ENCODE measurements around the gene ACRV1.
"Not testable (repeated sequence)": the region's sequence is repeated elsewhere in the genome, so short reads cannot be mapped to it uniquely, and the experiment has no call there.

ACRV1 gene

GRCh38 chr11:125680747-125681146, at the start of gene ACRV1:
ACRV1 (minus strand) TSS chr11:125680847; CDS start chr11:125680780, 67 bp downstream.
- DNase-seq, result no peak

DNA sequence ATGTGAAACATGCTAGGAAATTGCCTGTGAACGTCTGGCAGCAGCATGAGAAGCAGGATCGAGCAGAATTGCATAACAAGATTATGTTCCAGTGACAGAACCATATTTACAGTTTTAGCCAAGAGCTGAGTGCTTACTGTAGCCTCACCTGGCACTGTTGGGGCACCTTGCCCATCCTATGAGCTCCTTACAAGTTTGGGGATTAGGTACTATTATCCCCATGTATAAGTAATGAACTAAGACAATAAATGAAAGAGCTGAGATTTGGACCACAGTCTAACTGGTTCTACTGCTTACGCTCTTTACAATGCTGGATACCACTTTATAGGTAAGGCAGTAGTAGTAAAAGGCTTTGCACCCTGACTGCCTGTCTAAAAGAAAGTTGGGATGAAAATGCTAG, 48.3 kb upstream of the ACRV1 start:
- DNase-seq, result no peak

DNA sequence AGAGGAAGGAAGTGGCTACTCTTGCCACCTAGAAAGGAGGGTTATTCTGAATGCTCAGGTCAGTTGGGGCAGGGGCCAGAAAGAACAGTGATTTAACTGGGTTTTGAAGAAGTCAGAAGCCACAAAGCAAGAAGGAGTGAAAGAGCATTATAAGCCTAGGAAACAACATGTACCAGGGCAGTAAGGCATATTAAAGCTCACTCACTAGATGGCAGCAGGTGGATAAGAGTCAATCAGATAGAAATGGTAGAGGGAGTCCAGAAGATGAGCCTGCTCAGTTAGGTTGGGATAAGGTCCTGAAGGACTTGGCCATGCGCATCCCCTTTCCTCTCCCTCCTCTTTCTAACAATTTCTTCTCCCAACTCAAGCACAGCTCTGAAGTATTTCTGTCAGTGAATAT, 43.5 kb upstream of the ACRV1 start:
- DNase-seq, result no peak

DNA sequence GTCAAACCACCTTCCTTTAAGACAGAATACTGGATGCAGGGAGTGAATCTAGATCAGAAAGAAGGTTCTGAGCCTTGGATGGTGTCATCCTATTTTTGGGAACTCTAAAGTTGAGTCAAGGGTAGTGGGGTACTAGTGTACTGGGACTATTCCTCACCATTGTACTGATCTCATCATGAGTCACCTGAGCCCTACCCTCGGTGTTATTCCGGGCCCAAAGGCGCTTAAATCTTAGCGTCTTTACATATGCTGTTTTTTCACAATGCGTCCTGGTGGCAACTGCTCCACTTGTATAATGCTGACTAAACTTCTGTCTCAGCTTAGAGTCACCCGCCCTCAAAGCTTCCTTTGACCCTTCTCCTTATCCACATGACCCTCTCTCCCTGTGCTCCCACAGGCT, 40.1 kb upstream of the ACRV1 start:
- no peak for DNase-seq

DNA sequence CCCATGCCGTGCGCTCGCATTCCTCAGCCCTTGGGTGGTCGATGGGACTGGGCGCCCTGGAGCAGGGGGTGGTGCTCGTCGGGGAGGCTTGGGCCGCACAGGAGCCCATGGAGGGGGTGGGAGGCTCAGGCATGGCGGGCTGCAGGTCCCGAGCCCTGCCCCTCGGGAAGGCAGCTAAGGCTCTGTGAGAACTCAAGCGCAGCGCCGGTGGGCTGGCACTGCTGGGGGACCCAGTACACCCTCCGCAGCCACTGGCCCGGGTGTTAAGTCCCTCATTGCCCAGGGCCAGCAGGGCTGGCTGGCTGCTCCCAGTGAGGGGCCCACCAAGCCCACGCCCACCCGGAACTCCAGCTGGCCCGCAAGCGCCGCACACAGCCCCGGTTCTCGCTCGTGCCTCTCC, 24.0 kb upstream of the ACRV1 start:
- DNase-seq, result not testable (repeated sequence)

DNA sequence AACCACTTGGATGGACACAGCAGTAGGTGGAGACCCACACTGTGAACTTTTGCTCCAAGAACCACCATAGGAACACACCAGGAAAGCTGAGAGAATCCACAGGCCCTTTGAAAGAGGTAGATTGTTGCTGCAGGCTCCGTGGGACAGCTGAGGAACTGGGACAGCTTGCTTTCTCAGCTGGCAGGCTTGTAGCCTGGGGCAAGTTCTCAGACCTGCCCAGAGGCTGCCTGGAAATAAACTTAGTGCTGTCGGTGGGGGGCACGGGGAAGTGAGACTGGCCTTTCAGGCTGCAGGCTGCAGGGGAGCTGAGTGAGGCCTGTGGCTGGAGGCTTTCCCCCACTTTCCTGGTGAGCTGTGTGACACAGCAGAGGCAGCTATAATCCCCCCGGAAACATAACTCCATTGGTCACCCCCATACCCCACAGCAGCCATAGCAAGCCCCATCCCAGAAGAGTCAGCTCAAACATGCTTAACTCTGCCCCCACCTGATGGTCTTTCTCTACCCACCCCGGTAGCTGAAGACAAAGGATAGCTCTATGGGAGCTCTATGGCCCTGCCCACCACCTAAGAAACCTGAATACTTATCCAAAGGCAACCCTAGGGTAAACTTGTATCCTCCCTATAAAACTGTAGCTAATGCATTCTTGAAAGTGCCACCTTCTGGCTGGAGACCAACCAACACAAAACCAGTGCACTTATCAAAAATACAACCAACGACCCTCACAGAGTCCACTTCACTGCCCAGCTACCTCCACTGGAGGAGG, 21.4 kb upstream of the ACRV1 start:
- no peak for DNase-seq

GRCh38 chr11:125701018-125701610, 20.5 kb upstream of the ACRV1 start:
- DNase-seq, result no peak

- DNase-seq, result no peak
Observed at GRCh38 chr11:125694951-125695350, 14.3 kb upstream of the ACRV1 start.

GRCh38 chr11:125692887-125693286, 12.2 kb upstream of the ACRV1 start:
- no peak for DNase-seq

GRCh38 chr11:125690006-125690405, 9.4 kb upstream of the ACRV1 start:
- no peak for DNase-seq

DNA sequence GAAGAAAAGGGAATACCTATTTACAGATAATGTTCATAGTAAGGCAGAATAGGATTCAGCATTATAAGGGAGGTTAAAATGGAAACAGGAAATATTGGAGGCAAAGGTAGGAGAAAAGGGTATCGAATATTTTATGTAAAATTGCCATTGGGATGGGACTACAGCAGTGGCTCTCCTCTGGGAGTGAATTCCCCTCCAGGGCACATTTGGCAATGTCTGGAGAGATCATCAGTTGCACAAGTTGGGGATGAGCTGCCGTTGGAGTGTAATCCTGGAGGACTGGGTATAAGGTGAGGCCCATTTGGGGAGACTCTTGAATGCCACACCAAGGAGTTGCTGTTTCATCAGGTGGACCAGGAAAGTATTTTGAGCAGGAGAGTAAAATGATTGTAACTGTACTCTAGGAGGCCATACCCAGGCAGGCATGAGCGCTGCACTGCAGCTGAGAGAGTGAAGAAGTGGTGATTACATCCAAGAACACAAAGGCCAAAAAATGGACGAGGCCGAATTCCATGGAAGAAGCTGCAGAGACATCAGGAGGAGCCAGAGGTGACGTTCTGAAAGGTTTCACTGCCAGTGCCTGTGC, 8.7 kb upstream of the ACRV1 start:
- no peak for DNase-seq

DNA sequence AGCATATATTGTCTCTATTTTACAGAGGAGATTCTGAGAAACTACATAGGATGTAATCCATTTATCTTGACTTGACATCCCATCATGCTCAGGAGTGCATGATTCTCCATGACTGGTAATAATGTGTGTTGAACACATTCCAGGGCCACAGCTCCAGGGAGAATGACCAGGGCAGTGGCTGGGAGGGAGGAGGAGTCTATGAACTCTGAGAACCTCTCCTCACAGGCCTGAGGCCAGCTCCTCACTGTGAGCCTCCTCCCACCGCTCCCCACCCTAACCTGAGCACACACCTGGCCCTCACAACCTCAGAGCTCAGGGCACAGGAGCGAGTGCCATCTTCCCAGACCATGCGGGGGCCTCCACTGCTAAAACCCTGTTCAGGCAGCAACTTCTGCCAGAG, 8.0 kb upstream of the ACRV1 start:
- no peak for DNase-seq

DNA sequence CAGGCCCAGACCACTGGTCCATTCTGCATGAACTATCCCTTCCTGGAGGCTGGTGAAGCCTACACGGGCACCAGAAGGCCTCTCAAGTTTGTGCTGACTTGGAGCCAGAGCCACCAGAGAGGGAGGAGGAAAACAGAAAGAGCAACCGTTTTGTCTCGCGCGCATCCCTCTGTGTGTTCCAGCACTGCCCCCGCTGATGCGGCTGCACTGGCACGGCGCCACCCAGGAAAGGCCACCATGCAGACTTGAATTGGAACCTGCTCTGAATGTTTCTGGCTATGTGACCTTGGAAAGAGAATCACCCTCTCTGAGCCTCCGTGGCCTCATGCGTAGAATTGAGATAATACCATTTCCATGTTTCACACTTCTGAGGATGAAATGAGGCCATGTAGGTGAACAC, 7.4 kb upstream of the ACRV1 start:
- DNase-seq, result no peak

DNA sequence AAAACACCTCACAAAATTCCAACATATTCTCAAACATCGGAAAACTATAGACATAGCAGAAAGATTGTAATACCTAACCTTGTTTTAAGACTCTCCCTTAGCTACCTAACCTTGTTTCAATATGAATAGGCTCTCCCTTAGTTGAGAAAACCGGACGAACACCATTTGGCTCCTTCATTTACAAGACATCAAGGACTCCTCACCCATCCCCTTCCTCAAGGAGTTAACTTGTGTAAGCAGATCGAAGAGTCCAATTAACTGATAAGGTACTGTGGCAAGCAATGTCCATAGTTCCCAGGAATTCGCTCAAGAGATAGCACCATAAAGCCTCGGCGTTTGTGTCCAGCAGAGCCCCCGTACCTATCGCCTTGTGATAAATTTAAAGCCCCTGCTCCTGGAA, 4.6 kb upstream of the ACRV1 start:
- no peak for DNase-seq

- no peak for DNase-seq
Observed at GRCh38 chr11:125679837-125680236, 810 bp downstream of the ACRV1 start.

GRCh38 chr11:125679397-125679796, 1.2 kb downstream of the ACRV1 start:
- no peak for DNase-seq

- DNase-seq, result no peak
Observed at GRCh38 chr11:125675196-125675595, 5.5 kb downstream of the ACRV1 start.

- no peak for DNase-seq
Observed at GRCh38 chr11:125674210-125674609, 6.4 kb downstream of the ACRV1 start.

- no peak for DNase-seq
Observed at GRCh38 chr11:125671561-125671960, 9.1 kb downstream of the ACRV1 start.

- DNase-seq, result no peak
Observed at GRCh38 chr11:125670172-125670571, 10.5 kb downstream of the ACRV1 start.

GRCh38 chr11:125667151-125667550, 13.5 kb downstream of the ACRV1 start:
- DNase-seq, result no peak

- DNase-seq, result no peak
Observed at GRCh38 chr11:125663910-125664309, 16.7 kb downstream of the ACRV1 start.

GRCh38 chr11:125662689-125663088, 18.0 kb downstream of the ACRV1 start:
- DNase-seq, result no peak

GRCh38 chr11:125649465-125650166, 31.0 kb downstream of the ACRV1 start:
- no peak for DNase-seq

Measured in inflammatory macrophage treated with lipopolysaccharide for 1 hour (primary cell).